Type B pancreatic cell (in vitro differentiated cells): ENCODE results near the gene MLXIP. TPM values are rescaled to one million over a fixed set of nuclear protein-coding genes. Genes with fewer than 3 reads are reported as not detected.

Experiments
- DNase-seq: peaks from one replicate; pipeline ENCODE4 v3.0.0; 2021; ENCODE audit warnings: mixed read lengths; ENCODE audit not compliant: unreplicated experiment; ENCODE audit errors: extremely low spot score
- H3K27ac Mint-ChIP-seq: 2 replicates; pipeline ENCODE4 v1.8.0; 2021; ENCODE audit warnings: mild to moderate bottlenecking, mixed read lengths
- H3K27me3 Mint-ChIP-seq: 2 replicates; pipeline ENCODE4 v1.8.0; 2021; ENCODE audit warnings: mixed read lengths
- H3K36me3 Mint-ChIP-seq: 2 replicates; pipeline ENCODE4 v1.8.0; 2021; ENCODE audit warnings: mixed read lengths
- H3K4me1 Mint-ChIP-seq: one replicate; pipeline ENCODE4 v1.8.0; 2021; ENCODE audit warnings: mixed read lengths; ENCODE audit not compliant: unreplicated experiment
- H3K4me3 Mint-ChIP-seq: 2 replicates; pipeline ENCODE4 v1.8.0; 2021; ENCODE audit warnings: mild to moderate bottlenecking, mixed read lengths
- H3K9me3 Mint-ChIP-seq: 2 replicates; pipeline ENCODE4 v1.8.0; 2021; ENCODE audit warnings: mixed read lengths
- CTCF ChIP-seq: fragments of 200-600 bp; sonication (generic); conservative IDR thresholded peaks from 2 replicates; pipeline ENCODE4 v1.5.0; 2021; ENCODE audit warnings: antibody characterized with exemption, mild to moderate bottlenecking
- total RNA-seq: library from RNA; stranded (reverse); gene quantifications from 2 replicates; pipeline ENCODE4 v1.2.1, GENCODE V29; 2021; ENCODE audit warnings: low replicate concordance

Gene MLXIP
- total RNA-seq, 1 donor from 2014 or later = 44.5 TPM

GRCh38 chr12:122126342-122126635 is 47.7 kb downstream of the MLXIP start:
- Mint-ChIP-seq H3K27me3 (no peaks in the 10 kb centered on the region), H3K36me3 (no peaks in the 10 kb centered on the region), H3K4me1 (peaks cover 13% of the 10 kb centered on the region), H3K9me3 (no peaks in the 10 kb centered on the region), H3K27ac (no peak overlapping the region), H3K4me3 (no peak overlapping the region)
- no peak for DNase-seq
- no peak for TF ChIP-seq CTCF

- Mint-ChIP-seq H3K36me3 (no peaks in the 10 kb centered on the region), H3K4me1 (peaks cover 10% of the 10 kb centered on the region), H3K27ac (no peak overlapping the region), H3K9me3 (no peaks in the 10 kb centered on the region), H3K27me3 (no peaks in the 10 kb centered on the region), H3K4me3 (no peak overlapping the region)
- TF ChIP-seq CTCF = no peak
- DNase-seq = no peak
Measured at GRCh38 chr12:122126713-122127597, 48.4 kb downstream of the MLXIP start.

- H3K9me3 Mint-ChIP-seq = no peaks in the 10 kb centered on the region
- no peak for DNase-seq
- H3K36me3 Mint-ChIP-seq = no peaks in the 10 kb centered on the region
- H3K4me1 Mint-ChIP-seq = peaks cover 9% of the 10 kb centered on the region
- TF ChIP-seq CTCF = no peak
- no peaks in the 10 kb centered on the region for H3K27me3 Mint-ChIP-seq
- H3K27ac Mint-ChIP-seq = no peak overlapping the region
- H3K4me3 Mint-ChIP-seq = no peak overlapping the region
Measured at GRCh38 chr12:122127839-122128238, 49.3 kb downstream of the MLXIP start.

GRCh38 chr12:122128481-122128880 is 49.9 kb downstream of the MLXIP start:
- no peak overlapping the region for H3K27ac Mint-ChIP-seq

GRCh38 chr12:122129131-122129530 is 50.6 kb downstream of the MLXIP start:
- no peak for DNase-seq
- TF ChIP-seq CTCF = no peak
- H3K4me3 Mint-ChIP-seq = no peak overlapping the region
- H3K36me3 Mint-ChIP-seq = no peaks in the 10 kb centered on the region
- H3K27ac Mint-ChIP-seq = no peak overlapping the region
- H3K4me1 Mint-ChIP-seq = no peaks in the 10 kb centered on the region
- H3K9me3 Mint-ChIP-seq = no peaks in the 10 kb centered on the region
- no peaks in the 10 kb centered on the region for H3K27me3 Mint-ChIP-seq

More at GRCh38 chr12:122128481-122128880, 49.9 kb downstream of the MLXIP start:
- H3K27me3 Mint-ChIP-seq = no peaks in the 10 kb centered on the region
- no peaks in the 10 kb centered on the region for H3K9me3 Mint-ChIP-seq
- no peak for DNase-seq
- no peaks in the 10 kb centered on the region for H3K36me3 Mint-ChIP-seq
- no peak overlapping the region for H3K4me3 Mint-ChIP-seq
- TF ChIP-seq CTCF = no peak
- peaks cover 3% of the 10 kb centered on the region for H3K4me1 Mint-ChIP-seq
